GM19467 (cell line): ENCODE measurements around the gene PAQR4.
"Not testable (repeated sequence)": the region's sequence is repeated elsewhere in the genome, so short reads cannot be mapped to it uniquely, and the experiment has no call there.

Experiments
- ATAC-seq: cut with Tn5 transposase; IDR thresholded peaks from one replicate; pipeline ENCODE4 v1.9.1; 2021; ENCODE audit warnings: mild to moderate bottlenecking, moderate library complexity; ENCODE audit not compliant: unreplicated experiment

Gene PAQR4

GRCh38 chr16:2942045-2942444, 27.1 kb upstream of the PAQR4 start:
- no peak for ATAC-seq

- not testable (repeated sequence) for ATAC-seq
Observed at GRCh38 chr16:2943716-2944115, 25.4 kb upstream of the PAQR4 start.

- ATAC-seq: no peak
Observed at GRCh38 chr16:2946649-2947048, 22.5 kb upstream of the PAQR4 start.

GRCh38 chr16:2948807-2949704, 20.1 kb upstream of the PAQR4 start:
- no peak for ATAC-seq

GRCh38 chr16:2949705-2950352, 19.3 kb upstream of the PAQR4 start:
- ATAC-seq: no peak

GRCh38 chr16:2950353-2950724, 18.8 kb upstream of the PAQR4 start:
- ATAC-seq: no peak

- ATAC-seq: no peak
Observed at GRCh38 chr16:2950773-2951172, 18.4 kb upstream of the PAQR4 start.

GRCh38 chr16:2952679-2953078, 16.5 kb upstream of the PAQR4 start:
- ATAC-seq: no peak

GRCh38 chr16:2953706-2954627, 15.2 kb upstream of the PAQR4 start:
- no peak for ATAC-seq

- ATAC-seq: no peak
Observed at GRCh38 chr16:2954656-2955381, 14.3 kb upstream of the PAQR4 start.

- ATAC-seq: no peak
Observed at GRCh38 chr16:2955438-2955778, 13.7 kb upstream of the PAQR4 start.

- no peak for ATAC-seq
Observed at GRCh38 chr16:2955779-2956578, 13.2 kb upstream of the PAQR4 start.

- no peak for ATAC-seq
Observed at GRCh38 chr16:2956579-2956956, 12.6 kb upstream of the PAQR4 start.

GRCh38 chr16:2959206-2959605, 9.9 kb upstream of the PAQR4 start:
- no peak for ATAC-seq

GRCh38 chr16:2960183-2961010, 8.8 kb upstream of the PAQR4 start:
- ATAC-seq: no peak

- no peak for ATAC-seq
Observed at GRCh38 chr16:2962334-2963073, 6.6 kb upstream of the PAQR4 start.

- ATAC-seq: no peak
Observed at GRCh38 chr16:2963074-2963722, 6.0 kb upstream of the PAQR4 start.
